ENCODE results near the gene ATAT1. TPM values are rescaled to one million over a fixed set of nuclear protein-coding genes. Genes with fewer than 3 reads are reported as not detected.

The ATAT1 gene
- polyA plus RNA-seq, 1 donor from 2014 or later: 70.4 TPM

- H3K9ac ChIP-seq (ENCODE audit: low read length): peak overlapping the region; percentile 100
- no peaks in the 10 kb centered on the region for H3K9me3 ChIP-seq (ENCODE audit: low read length)
- no peaks in the 10 kb centered on the region for H3K27me3 ChIP-seq (ENCODE audit: insufficient read depth, low read depth, low read length)
- peaks cover 46% of the 10 kb centered on the region for H4K20me1 ChIP-seq (ENCODE audit: insufficient read depth)
- H3K27ac ChIP-seq (ENCODE audit: low read length): no peak overlapping the region
- peak overlapping the region; percentile 99 for H3K4me3 ChIP-seq (ENCODE audit: low read length)
- no peak for TF ChIP-seq EZH2 (IDR thresholded peaks at IDR 0.05; ENCODE audit: borderline replicate concordance, insufficient read depth, low read length, poor library complexity, severe bottlenecking)
- no peak overlapping the region for H2AFZ ChIP-seq (ENCODE audit: low read depth, low read length)
- peaks cover 69% of the 10 kb centered on the region for H3K79me2 ChIP-seq (replicated peaks; ENCODE audit: insufficient read depth, low read length)
- H3K36me3 ChIP-seq (ENCODE audit: insufficient read depth, low read length): no peaks in the 10 kb centered on the region
- no peaks in the 10 kb centered on the region for H3F3A ChIP-seq (ENCODE audit: insufficient read depth, low read length, poor library complexity, severe bottlenecking)
- H3K4me2 ChIP-seq (ENCODE audit: low read length): peak overlapping the region; percentile 94
- no peaks in the 10 kb centered on the region for H3K9me2 ChIP-seq (ENCODE audit: insufficient read depth, low read length)
Observed at GRCh38 chr6:30682143-30683117, 55.8 kb downstream of the ATAT1 start.

DNA sequence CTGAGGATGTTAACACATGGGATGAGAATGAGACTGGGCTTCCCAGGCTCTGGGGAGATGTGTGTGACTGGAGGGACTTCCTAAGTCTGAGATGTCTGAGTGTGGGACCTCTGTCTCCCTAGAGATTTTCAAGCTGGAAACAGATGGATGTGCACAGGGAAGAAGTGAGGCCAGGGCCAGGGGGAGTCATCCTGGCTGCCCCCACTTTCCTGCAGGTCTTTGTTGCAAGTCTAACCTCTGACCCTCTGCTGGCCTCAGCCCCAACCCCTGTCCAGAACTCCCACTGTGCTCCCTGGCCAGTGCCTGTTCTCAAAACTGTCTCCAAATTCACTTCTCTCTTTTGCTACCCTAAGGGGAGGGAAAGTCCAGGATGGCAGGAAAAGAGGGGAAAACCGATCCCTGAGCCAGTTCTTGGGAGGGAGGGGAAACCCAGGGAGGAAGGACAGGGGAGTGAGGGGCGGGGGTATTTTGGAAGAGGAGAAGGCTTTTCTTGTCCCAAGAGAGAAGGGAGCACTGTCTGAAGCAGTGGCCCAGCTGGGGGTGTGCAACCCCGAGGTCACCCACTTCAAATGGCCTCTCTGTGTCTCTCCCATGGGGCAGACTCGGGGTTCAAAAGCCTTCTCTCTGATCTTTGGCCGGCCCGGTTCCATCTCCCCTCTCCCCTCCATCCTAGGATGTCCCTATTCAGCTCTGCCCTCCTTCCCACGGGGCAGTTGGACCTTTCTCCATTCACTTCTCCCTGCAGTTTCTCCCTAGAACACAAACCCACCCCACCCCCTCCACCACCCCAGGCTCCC is 56.7 kb downstream of the ATAT1 start:
- Histone ChIP-seq H3F3A (ENCODE audit: insufficient read depth, low read length, poor library complexity, severe bottlenecking) (no peaks in the 10 kb centered on the region), H3K4me2 (ENCODE audit: low read length) (peak overlapping the region; percentile 94), H3K9me3 (ENCODE audit: low read length) (no peaks in the 10 kb centered on the region), H4K20me1 (ENCODE audit: insufficient read depth) (peaks cover 46% of the 10 kb centered on the region), H2AFZ (ENCODE audit: low read depth, low read length) (no peak overlapping the region), H3K9me2 (ENCODE audit: insufficient read depth, low read length) (no peaks in the 10 kb centered on the region), H3K79me2 (replicated peaks; ENCODE audit: insufficient read depth, low read length) (peaks cover 79% of the 10 kb centered on the region), H3K27ac (ENCODE audit: low read length) (no peak overlapping the region), H3K27me3 (ENCODE audit: insufficient read depth, low read depth, low read length) (no peaks in the 10 kb centered on the region), H3K4me3 (ENCODE audit: low read length) (peak overlapping the region; percentile 99), H3K9ac (ENCODE audit: low read length) (peak overlapping the region; percentile 100), H3K36me3 (ENCODE audit: insufficient read depth, low read length) (no peaks in the 10 kb centered on the region)
- TF ChIP-seq EZH2 (IDR thresholded peaks at IDR 0.05; ENCODE audit: borderline replicate concordance, insufficient read depth, low read length, poor library complexity, severe bottlenecking) (no peak), MXI1 (conservative IDR thresholded peaks at IDR 0.05; ENCODE audit: poor library complexity, severe bottlenecking) (no peak), TAF1 (IDR thresholded peaks at IDR 0.05; ENCODE audit: low read depth) (no peak)
- TF ChIP-seq, protein P1, sequence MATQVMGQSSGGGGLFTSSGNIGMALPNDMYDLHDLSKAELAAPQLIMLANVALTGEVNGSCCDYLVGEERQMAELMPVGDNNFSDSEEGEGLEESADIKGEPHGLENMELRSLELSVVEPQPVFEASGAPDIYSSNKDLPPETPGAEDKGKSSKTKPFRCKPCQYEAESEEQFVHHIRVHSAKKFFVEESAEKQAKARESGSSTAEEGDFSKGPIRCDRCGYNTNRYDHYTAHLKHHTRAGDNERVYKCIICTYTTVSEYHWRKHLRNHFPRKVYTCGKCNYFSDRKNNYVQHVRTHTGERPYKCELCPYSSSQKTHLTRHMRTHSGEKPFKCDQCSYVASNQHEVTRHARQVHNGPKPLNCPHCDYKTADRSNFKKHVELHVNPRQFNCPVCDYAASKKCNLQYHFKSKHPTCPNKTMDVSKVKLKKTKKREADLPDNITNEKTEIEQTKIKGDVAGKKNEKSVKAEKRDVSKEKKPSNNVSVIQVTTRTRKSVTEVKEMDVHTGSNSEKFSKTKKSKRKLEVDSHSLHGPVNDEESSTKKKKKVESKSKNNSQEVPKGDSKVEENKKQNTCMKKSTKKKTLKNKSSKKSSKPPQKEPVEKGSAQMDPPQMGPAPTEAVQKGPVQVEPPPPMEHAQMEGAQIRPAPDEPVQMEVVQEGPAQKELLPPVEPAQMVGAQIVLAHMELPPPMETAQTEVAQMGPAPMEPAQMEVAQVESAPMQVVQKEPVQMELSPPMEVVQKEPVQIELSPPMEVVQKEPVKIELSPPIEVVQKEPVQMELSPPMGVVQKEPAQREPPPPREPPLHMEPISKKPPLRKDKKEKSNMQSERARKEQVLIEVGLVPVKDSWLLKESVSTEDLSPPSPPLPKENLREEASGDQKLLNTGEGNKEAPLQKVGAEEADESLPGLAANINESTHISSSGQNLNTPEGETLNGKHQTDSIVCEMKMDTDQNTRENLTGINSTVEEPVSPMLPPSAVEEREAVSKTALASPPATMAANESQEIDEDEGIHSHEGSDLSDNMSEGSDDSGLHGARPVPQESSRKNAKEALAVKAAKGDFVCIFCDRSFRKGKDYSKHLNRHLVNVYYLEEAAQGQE (IDR thresholded peaks at IDR 0.05; ENCODE audit: borderline replicate concordance): no peak

GRCh38 chr6:30683980-30684338 is 57.3 kb downstream of the ATAT1 start:
- Histone ChIP-seq H3K9me2 (ENCODE audit: insufficient read depth, low read length) (no peaks in the 10 kb centered on the region), H2AFZ (ENCODE audit: low read depth, low read length) (no peak overlapping the region), H3K4me2 (ENCODE audit: low read length) (peak overlapping the region; percentile 94), H3K27me3 (ENCODE audit: insufficient read depth, low read depth, low read length) (no peaks in the 10 kb centered on the region), H3K79me2 (replicated peaks; ENCODE audit: insufficient read depth, low read length) (peaks cover 84% of the 10 kb centered on the region), H3K9me3 (ENCODE audit: low read length) (no peaks in the 10 kb centered on the region), H3F3A (ENCODE audit: insufficient read depth, low read length, poor library complexity, severe bottlenecking) (no peaks in the 10 kb centered on the region), H3K36me3 (ENCODE audit: insufficient read depth, low read length) (no peaks in the 10 kb centered on the region), H4K20me1 (ENCODE audit: insufficient read depth) (peaks cover 46% of the 10 kb centered on the region), H3K4me3 (ENCODE audit: low read length) (peak overlapping the region; percentile 99), H3K9ac (ENCODE audit: low read length) (peak overlapping the region; percentile 100), H3K27ac (ENCODE audit: low read length) (no peak overlapping the region)
- no peak for TF ChIP-seq RAD21 (conservative IDR thresholded peaks at IDR 0.05)
- TF ChIP-seq EZH2 (IDR thresholded peaks at IDR 0.05; ENCODE audit: borderline replicate concordance, insufficient read depth, low read length, poor library complexity, severe bottlenecking): no peak
- no peak for TF ChIP-seq SMC3 (conservative IDR thresholded peaks at IDR 0.05; ENCODE audit: poor library complexity)
- no peak for TF ChIP-seq POLR2AphosphoS5 (IDR thresholded peaks at IDR 0.05)

All from neural cell (in vitro differentiated cells).